DND-41 (cell line): Measurements from ENCODE around the gene CCDC178.

ENCODE experiments used
- ATAC-seq: fragments of 200-7000 bp; cut with Tn5 transposase; 3 replicates; pipeline ENCODE4 v1.9.1; 2021; ENCODE audit warnings: low read depth; ENCODE audit not compliant: insufficient read depth
- DNase-seq: peaks from one replicate; pipeline ENCODE4 v3.0.0-alpha.2; 2020
- H2AFZ ChIP-seq: 2 replicates; pipeline ENCODE4 v1.6.0; 2012; ENCODE audit warnings: low read depth, low read length
- H3K27ac ChIP-seq: 2 replicates; pipeline ENCODE4 v1.5.1; 2012; ENCODE audit warnings: low read length, inconsistent platforms
- H3K27me3 ChIP-seq: fragments of 200-600 bp; sonication (generic); 2 replicates; pipeline ENCODE4 v1.6.0; 2012; ENCODE audit warnings: low read length, mild to moderate bottlenecking, inconsistent platforms; ENCODE audit not compliant: insufficient read depth, poor library complexity
- H3K36me3 ChIP-seq: 2 replicates; pipeline ENCODE4 v1.5.1; 2012; ENCODE audit warnings: low read length, inconsistent platforms; ENCODE audit not compliant: insufficient read depth
- H3K4me1 ChIP-seq: 2 replicates; pipeline ENCODE4 v1.5.1; 2012; ENCODE audit warnings: mild to moderate bottlenecking, low read length; ENCODE audit not compliant: insufficient read depth
- H3K4me2 ChIP-seq: 2 replicates; pipeline ENCODE4 v1.6.0; 2012; ENCODE audit warnings: mild to moderate bottlenecking, moderate library complexity, low read length, inconsistent platforms; ENCODE audit not compliant: insufficient read depth
- H3K4me3 ChIP-seq, 2 experiments: fragments of 200-600 bp in 1 of 2; shearing (Covaris generic) in 1 of 2; 2 replicates each; pipeline ENCODE4 v1.5.1; 2012 to 2016; ENCODE audit warnings: inconsistent platforms in 2 of 2, low read length in 2 of 2, mild to moderate bottlenecking in 2 of 2, low read depth in 1 of 2, moderate library complexity in 1 of 2
- H3K79me2 ChIP-seq: 2 replicates; pipeline ENCODE4 v1.6.0; 2012; ENCODE audit warnings: low read length, inconsistent platforms; ENCODE audit not compliant: insufficient read depth
- H3K9ac ChIP-seq: 2 replicates; pipeline ENCODE4 v1.6.0; 2012; ENCODE audit warnings: low read depth, mild to moderate bottlenecking, inconsistent platforms, low read length, moderate library complexity
- H3K9me3 ChIP-seq: 2 replicates; pipeline ENCODE4 v1.5.1; 2012; ENCODE audit warnings: low read length, moderate library complexity, mild to moderate bottlenecking, inconsistent platforms; ENCODE audit not compliant: insufficient read depth, severe bottlenecking
- H4K20me1 ChIP-seq: 2 replicates; pipeline ENCODE4 v1.6.0; 2012; ENCODE audit warnings: low read length; ENCODE audit not compliant: insufficient read depth
- CTCF ChIP-seq: IDR thresholded peaks from 2 replicates; pipeline ENCODE4 v1.5.1; 2012; ENCODE audit warnings: borderline replicate concordance, low read length, moderate library complexity, mild to moderate bottlenecking; ENCODE audit not compliant: poor library complexity, severe bottlenecking; ENCODE audit errors: extremely low read depth
- EZH2 ChIP-seq: IDR thresholded peaks from 3 replicates; pipeline ENCODE4 v1.6.1; 2012; ENCODE audit warnings: borderline replicate concordance, low read depth, mild to moderate bottlenecking, moderate library complexity, low read length, inconsistent platforms; ENCODE audit not compliant: severe bottlenecking

The CCDC178 gene

GRCh38 chr18:33184958-33185357 is 255.6 kb downstream of the CCDC178 start:
- Histone ChIP-seq H3K4me1 (peaks cover 3% of the 10 kb centered on the region; the same call in 1 of the 2 replicates), H3K4me2 (no peak overlapping the region), H4K20me1 (no peaks in the 10 kb centered on the region), H3K9ac (no peak overlapping the region), H2AFZ (no peak overlapping the region), H3K9me3 (no peaks in the 10 kb centered on the region), H3K27ac (no peak overlapping the region), H3K79me2 (no peaks in the 10 kb centered on the region), H3K36me3 (no peaks in the 10 kb centered on the region), H3K27me3 (no peaks in the 10 kb centered on the region), H3K4me3 (no peak overlapping the region)
- ATAC-seq (no peak), DNase-seq (no peak)
- TF ChIP-seq CTCF = no peak

- Histone ChIP-seq H3K9ac (no peak overlapping the region), H2AFZ (no peak overlapping the region), H3K27ac (no peak overlapping the region), H4K20me1 (no peaks in the 10 kb centered on the region), H3K9me3 (no peaks in the 10 kb centered on the region), H3K4me2 (no peak overlapping the region), H3K36me3 (no peaks in the 10 kb centered on the region), H3K4me3 (no peak overlapping the region), H3K4me1 (peaks cover 3% of the 10 kb centered on the region; the same call in 1 of the 2 replicates), H3K79me2 (no peaks in the 10 kb centered on the region), H3K27me3 (no peaks in the 10 kb centered on the region)
- no peak for DNase-seq
- TF ChIP-seq CTCF = no peak
- TF ChIP-seq EZH2 = no peak
- no peak for ATAC-seq
Measured at GRCh38 chr18:33184175-33184574, 256.3 kb downstream of the CCDC178 start.

GRCh38 chr18:33183136-33183535 is 257.4 kb downstream of the CCDC178 start:
- no peaks in the 10 kb centered on the region for H3K27me3 ChIP-seq
- H3K79me2 ChIP-seq = no peaks in the 10 kb centered on the region
- H3K4me2 ChIP-seq = no peak overlapping the region
- no peaks in the 10 kb centered on the region for H3K36me3 ChIP-seq
- no peaks in the 10 kb centered on the region for H3K9me3 ChIP-seq
- no peak overlapping the region for H3K27ac ChIP-seq
- DNase-seq = no peak
- H2AFZ ChIP-seq = no peak overlapping the region
- no peak for TF ChIP-seq CTCF
- no peak for TF ChIP-seq EZH2
- no peak overlapping the region for H3K4me3 ChIP-seq
- no peak for ATAC-seq
- peaks cover 3% of the 10 kb centered on the region; the same call in 1 of the 2 replicates for H3K4me1 ChIP-seq
- H4K20me1 ChIP-seq = no peaks in the 10 kb centered on the region
- no peak overlapping the region for H3K9ac ChIP-seq

GRCh38 chr18:33181016-33181415 is 259.5 kb downstream of the CCDC178 start:
- Histone ChIP-seq H3K79me2 (no peaks in the 10 kb centered on the region), H3K4me3 (no peak overlapping the region), H2AFZ (no peak overlapping the region), H3K27ac (no peak overlapping the region), H4K20me1 (no peaks in the 10 kb centered on the region), H3K27me3 (no peaks in the 10 kb centered on the region), H3K4me2 (no peak overlapping the region), H3K4me1 (peaks cover 3% of the 10 kb centered on the region; the same call in 1 of the 2 replicates), H3K9me3 (no peaks in the 10 kb centered on the region), H3K9ac (no peak overlapping the region), H3K36me3 (no peaks in the 10 kb centered on the region)
- TF ChIP-seq CTCF (no peak), EZH2 (no peak)
- DNase-seq (no peak), ATAC-seq (no peak)
